Thyroid gland (tissue), 4 donors: ENCODE measurements around the gene BANP. TPM values are rescaled to one million over a fixed set of nuclear protein-coding genes. Genes with fewer than 3 reads are reported as not detected.
"Not testable (repeated sequence)": the region's sequence is repeated elsewhere in the genome, so short reads cannot be mapped to it uniquely, and the experiment has no call there.

Source experiments
- DNase-seq, 2 donors: peaks; one replicate each; pipeline ENCODE4 v3.0.0-alpha.2; 2019
- H3K27ac ChIP-seq, 3 donors: fragments of 200-600 bp; sonication (generic); 1 replicate in 2 of 3; 2 replicates in 1 of 3; pipeline ENCODE4 v1.5.1; 2016 to 2019; ENCODE audit warnings: mild to moderate bottlenecking in 1 of 3, moderate library complexity in 1 of 3
- H3K27me3 ChIP-seq: fragments of 200-600 bp; sonication (generic); one replicate; pipeline ENCODE4 v1.5.1; 2019
- H3K36me3 ChIP-seq, 2 donors: fragments of 200-600 bp; sonication (generic); one replicate each; pipeline ENCODE4 v1.5.1; 2016 to 2019
- H3K4me1 ChIP-seq, 2 donors: fragments of 200-600 bp; sonication (generic); one replicate each; pipeline ENCODE4 v1.5.1; 2017 to 2019
- H3K4me3 ChIP-seq, 3 donors: fragments of 200-600 bp; sonication (generic); replicated peaks in 1 of 3; 1 replicate in 2 of 3; 2 replicates in 1 of 3; pipeline ENCODE4 v1.5.1; 2016; ENCODE audit warnings: mild to moderate bottlenecking in 1 of 3
- H3K9me3 ChIP-seq: fragments of 200-600 bp; sonication (generic); one replicate; pipeline ENCODE4 v1.5.1; 2017
- POLR2A ChIP-seq, 2 donors: fragments of 450-650 bp; IDR thresholded peaks; one replicate each; pipeline ENCODE4 v1.6.1; 2017; ENCODE audit warnings: antibody characterized with exemption in 2 of 2, mild to moderate bottlenecking in 2 of 2, moderate library complexity in 1 of 2
- WGBS, 2 donors: methylation state at CpG; one replicate each; pipeline ENCODE4 v1.1.5; 2017; 5-methylcytosine and 5-hydroxymethylcytosine counted together
- intact Hi-C: fragments of 100-400 bp; cut with DNase I; formaldehyde crosslinking; loops from one replicate; pipeline ENCODE4 v1.15.1; 2023
- total RNA-seq, 4 donors: library from RNA; depleted of rRNA; stranded (reverse); fragments of >200 nt; gene quantifications; one replicate each; pipeline ENCODE4 v1.2.3, GENCODE V29; 2016
- TF ChIP-seq, protein P1 (sequence below), 6 experiments: fragments of 200-600 bp in 3 of 6; fragments of 450-650 bp in 3 of 6; sonication (generic) in 3 of 6; IDR thresholded peaks; one replicate each; pipeline ENCODE4 v1.5.1; 2016 to 2019; ENCODE audit warnings: antibody characterized with exemption in 6 of 6, mild to moderate bottlenecking in 2 of 6, inconsistent platforms in 1 of 6, moderate library complexity in 1 of 6

BANP gene
- total RNA-seq = 10 to 100 TPM; 22.8 to 42.7 (median 29.8) TPM

- 1 to 2% methylated on average over 16 to 45 of the region's 73 CpGs for WGBS, 2 donors
- intact Hi-C loops = no loop called here
These were observed at the start of gene BANP for GRCh38 chr16:87950765-87951551. Gene BANP, plus strand, starts transcription at chr16:87951434. Its CDS starts 23,682 bp downstream, at chr16:87975116.

DNA sequence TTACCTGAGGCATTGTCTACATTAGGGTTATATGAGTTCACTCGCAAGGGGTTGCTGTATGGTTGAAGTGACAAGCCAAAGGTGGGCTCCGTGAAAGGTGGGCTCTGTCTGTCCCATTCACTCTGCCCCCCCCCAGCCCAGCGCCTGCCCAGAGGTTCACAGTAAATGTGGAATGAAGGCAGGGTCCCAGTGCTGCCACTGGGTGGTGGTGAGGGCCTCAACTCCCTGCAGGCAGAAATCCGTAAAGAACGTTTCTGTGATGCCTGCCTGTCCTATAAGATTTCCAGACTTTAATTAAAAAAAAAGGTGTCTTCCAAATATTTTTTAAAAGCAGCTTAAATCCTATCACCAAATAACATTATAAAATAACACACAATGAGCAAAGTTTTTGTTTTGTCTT lies 46.3 kb upstream of the BANP start:
- H3K27me3 ChIP-seq, H3K27ac ChIP-seq, H3K4me3 ChIP-seq, DNase-seq, H3K9me3 ChIP-seq, H3K36me3 ChIP-seq, H3K4me1 ChIP-seq: not testable (repeated sequence)
- 83% methylated on average over 4 to 5 of the region's 5 CpGs for WGBS, 2 donors
- intact Hi-C loops = loop anchor here (10.0 kb wide), 1 partner anchor 120 kb away; no protein-coding TSS in a partner anchor

More at GRCh38 chr16:87950765-87951551, at the start of gene BANP:
- peaks cover 26 to 54% of the 10 kb centered on the region in 2 donors for H3K4me1 ChIP-seq
- H3K9me3 ChIP-seq = no peaks in the 10 kb centered on the region
- DNase-seq = peak; percentile 99
- TF ChIP-seq POLR2A (IDR thresholded peaks at IDR 0.05) = peak in 1 of 2 donors; percentile 84
- TF ChIP-seq, protein P1, sequence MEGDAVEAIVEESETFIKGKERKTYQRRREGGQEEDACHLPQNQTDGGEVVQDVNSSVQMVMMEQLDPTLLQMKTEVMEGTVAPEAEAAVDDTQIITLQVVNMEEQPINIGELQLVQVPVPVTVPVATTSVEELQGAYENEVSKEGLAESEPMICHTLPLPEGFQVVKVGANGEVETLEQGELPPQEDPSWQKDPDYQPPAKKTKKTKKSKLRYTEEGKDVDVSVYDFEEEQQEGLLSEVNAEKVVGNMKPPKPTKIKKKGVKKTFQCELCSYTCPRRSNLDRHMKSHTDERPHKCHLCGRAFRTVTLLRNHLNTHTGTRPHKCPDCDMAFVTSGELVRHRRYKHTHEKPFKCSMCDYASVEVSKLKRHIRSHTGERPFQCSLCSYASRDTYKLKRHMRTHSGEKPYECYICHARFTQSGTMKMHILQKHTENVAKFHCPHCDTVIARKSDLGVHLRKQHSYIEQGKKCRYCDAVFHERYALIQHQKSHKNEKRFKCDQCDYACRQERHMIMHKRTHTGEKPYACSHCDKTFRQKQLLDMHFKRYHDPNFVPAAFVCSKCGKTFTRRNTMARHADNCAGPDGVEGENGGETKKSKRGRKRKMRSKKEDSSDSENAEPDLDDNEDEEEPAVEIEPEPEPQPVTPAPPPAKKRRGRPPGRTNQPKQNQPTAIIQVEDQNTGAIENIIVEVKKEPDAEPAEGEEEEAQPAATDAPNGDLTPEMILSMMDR (IDR thresholded peaks at IDR 0.05) = peak in 5 of 6 experiments; percentile 10 to 55 (median 36)
- no peaks in the 10 kb centered on the region for H3K36me3 ChIP-seq
- H3K27me3 ChIP-seq = no peaks in the 10 kb centered on the region
- H3K4me3 ChIP-seq = peak within 1 kb of the TSS; percentile 63 to 91 (median 68)
- H3K27ac ChIP-seq = peak within 1 kb of the TSS; percentile 88 to 98 (median 97)

- not testable (repeated sequence) for H3K9me3 ChIP-seq, H3K27me3 ChIP-seq, H3K36me3 ChIP-seq, H3K4me1 ChIP-seq, DNase-seq, H3K4me3 ChIP-seq, H3K27ac ChIP-seq
- 88 to 90% methylated on average over 5 to 6 of the region's 7 CpGs for WGBS, 2 donors
- intact Hi-C loops = loop anchor here (10.0 kb wide), 1 partner anchor 121 kb away; no protein-coding TSS in a partner anchor
These were observed 45.7 kb upstream of the BANP start for GRCh38 chr16:87905521-87905920.

GRCh38 chr16:87908101-87908500 lies 43.1 kb upstream of the BANP start:
- H3K36me3 ChIP-seq, DNase-seq, H3K27ac ChIP-seq, H3K4me3 ChIP-seq, H3K4me1 ChIP-seq, H3K9me3 ChIP-seq, H3K27me3 ChIP-seq: not testable (repeated sequence)
- intact Hi-C loops = loop anchor here (10.0 kb wide), 1 partner anchor 123 kb away; no protein-coding TSS in a partner anchor
- WGBS, 2 donors = 93 to 99% methylated on average over 8 to 11 of the region's 11 CpGs

GRCh38 chr16:87909203-87909935 lies 41.9 kb upstream of the BANP start:
- H3K27ac ChIP-seq, H3K27me3 ChIP-seq, H3K9me3 ChIP-seq, H3K4me3 ChIP-seq, H3K36me3 ChIP-seq, H3K4me1 ChIP-seq: not testable (repeated sequence)
- DNase-seq = peak; percentile 69 to 75
- TF ChIP-seq, protein P1 (IDR thresholded peaks at IDR 0.05) = peak; percentile 74 to 91 (median 82)
- intact Hi-C loops = loop anchor here (10.0 kb wide), 1 partner anchor 125 kb away; no protein-coding TSS in a partner anchor
- 40 to 48% methylated on average over 29 to 34 of the region's 36 CpGs for WGBS, 2 donors

DNA sequence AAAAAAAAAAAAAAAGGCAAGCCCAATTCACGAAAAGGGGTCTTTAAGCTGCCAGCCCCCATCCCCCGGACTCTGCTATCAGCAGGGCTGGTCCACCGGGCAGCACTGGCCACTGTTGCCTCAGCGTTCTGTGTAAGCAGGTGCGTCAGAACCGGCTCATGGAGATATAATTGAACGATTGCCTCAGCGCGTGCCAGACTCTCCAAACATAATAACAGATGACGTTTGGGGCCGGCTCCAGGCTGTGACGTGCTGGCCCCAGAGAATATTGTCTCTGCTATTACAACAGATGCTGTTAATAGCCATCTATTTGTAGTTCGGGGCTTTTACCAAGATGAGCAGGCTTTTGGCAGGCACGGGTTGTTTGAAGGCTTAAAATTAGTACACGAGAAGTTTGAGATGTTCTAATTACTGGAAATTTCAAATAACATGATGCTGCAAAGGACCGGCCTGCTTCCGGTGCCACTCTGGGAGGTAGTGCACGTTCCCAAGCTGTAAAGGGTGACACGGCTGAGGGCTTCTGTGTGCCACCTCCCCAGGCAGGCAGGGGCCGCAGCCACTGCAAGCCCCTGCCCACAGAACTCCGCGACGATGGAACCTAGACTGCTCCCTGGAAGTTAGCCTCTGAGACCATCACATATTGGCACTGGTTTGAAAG lies 40.0 kb upstream of the BANP start:
- peak overlapping the region in 2 of 3 donors; percentile 17 to 38 for H3K27ac ChIP-seq
- not testable (repeated sequence) for H3K4me3 ChIP-seq, H3K4me1 ChIP-seq, H3K9me3 ChIP-seq, H3K36me3 ChIP-seq, H3K27me3 ChIP-seq
- intact Hi-C loops = loop anchor here (10.0 kb wide), 1 partner anchor 56 kb away; no protein-coding TSS in a partner anchor
- 55 to 59% methylated on average over 21 to 23 of the region's 23 CpGs for WGBS, 2 donors
- DNase-seq = peak; percentile 69 to 72

- not testable (repeated sequence) for H3K4me3 ChIP-seq, H3K4me1 ChIP-seq, H3K36me3 ChIP-seq, H3K27me3 ChIP-seq, H3K27ac ChIP-seq, DNase-seq, H3K9me3 ChIP-seq
- intact Hi-C loops = loop anchor here (10.0 kb wide), 1 partner anchor 58 kb away; no protein-coding TSS in a partner anchor
- 90 to 92% methylated on average over 18 of the region's 18 CpGs for WGBS, 2 donors
These were observed 38.5 kb upstream of the BANP start for GRCh38 chr16:87912691-87913090.

DNA sequence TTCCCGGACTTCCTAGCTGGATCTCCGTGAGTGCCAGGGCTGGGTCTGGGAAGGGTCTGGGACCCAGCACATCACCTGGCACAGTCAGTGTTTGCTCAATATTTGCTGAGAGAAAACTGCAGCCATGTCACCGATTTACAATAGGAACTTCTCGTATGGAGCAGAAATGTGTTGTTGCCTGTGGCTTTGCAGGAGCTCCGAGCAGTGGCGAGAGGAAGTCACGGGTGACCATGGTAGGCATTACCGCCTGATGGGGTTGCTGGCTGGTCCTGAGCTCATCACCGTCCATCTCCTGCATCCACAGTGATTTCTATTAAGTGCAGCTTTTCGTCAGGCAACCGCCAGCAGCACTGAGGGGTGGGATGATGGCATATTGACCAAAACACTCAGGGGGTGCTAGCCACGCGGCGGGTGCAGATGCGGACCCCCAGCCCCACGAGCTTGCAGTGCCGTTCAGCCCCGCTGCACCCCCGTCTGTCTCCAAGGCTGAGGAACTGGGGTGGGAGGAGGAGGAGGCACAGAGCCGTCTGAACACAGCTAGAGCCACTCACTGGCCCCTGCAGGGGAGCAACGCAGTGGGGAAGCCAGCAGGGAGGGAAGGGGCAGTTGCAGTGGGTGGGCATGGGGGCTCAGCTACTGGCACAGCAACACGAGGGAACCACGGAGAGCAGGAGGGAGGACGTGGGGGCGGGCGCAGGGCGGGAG lies 37.1 kb upstream of the BANP start:
- intact Hi-C loops = loop anchor here (10.0 kb wide), 1 partner anchor 59 kb away; no protein-coding TSS in a partner anchor
- not testable (repeated sequence) for H3K4me3 ChIP-seq, DNase-seq, H3K9me3 ChIP-seq, H3K4me1 ChIP-seq, H3K27ac ChIP-seq, H3K27me3 ChIP-seq, H3K36me3 ChIP-seq
- WGBS, 2 donors = 66 to 67% methylated on average over 25 to 27 of the region's 27 CpGs
